ENCODE data around the gene BICDL1.

The BICDL1 gene

GRCh38 chr12:120125792-120126634, 137.0 kb downstream of the BICDL1 start:
- DNase-seq (ENCODE audit: low read depth): peak; percentile 59

- DNase-seq (ENCODE audit: low read depth): peak; percentile 49
These were observed 137.6 kb downstream of the BICDL1 start for GRCh38 chr12:120126635-120127005.

- no peak for DNase-seq (ENCODE audit: low read depth)
These were observed 141.0 kb downstream of the BICDL1 start for GRCh38 chr12:120130011-120130410.

GRCh38 chr12:120131116-120131515, 142.1 kb downstream of the BICDL1 start:
- DNase-seq (ENCODE audit: low read depth): no peak

GRCh38 chr12:120132054-120132836, 143.2 kb downstream of the BICDL1 start:
- DNase-seq (ENCODE audit: low read depth): no peak

GRCh38 chr12:120132863-120133385, 143.9 kb downstream of the BICDL1 start:
- no peak for DNase-seq (ENCODE audit: low read depth)

- DNase-seq (ENCODE audit: low read depth): no peak
These were observed 145.4 kb downstream of the BICDL1 start for GRCh38 chr12:120134307-120134980.

- no peak for DNase-seq (ENCODE audit: low read depth)
These were observed 147.2 kb downstream of the BICDL1 start for GRCh38 chr12:120136093-120136770.

GRCh38 chr12:120137833-120138232, 148.8 kb downstream of the BICDL1 start:
- no peak for DNase-seq (ENCODE audit: low read depth)

GRCh38 chr12:120138366-120138765, 149.3 kb downstream of the BICDL1 start:
- no peak for DNase-seq (ENCODE audit: low read depth)

- peak; percentile 58 for DNase-seq (ENCODE audit: low read depth)
These were observed 150.9 kb downstream of the BICDL1 start for GRCh38 chr12:120139958-120140357.

- DNase-seq (ENCODE audit: low read depth): no peak
These were observed 151.6 kb downstream of the BICDL1 start for GRCh38 chr12:120140603-120141002.

- DNase-seq (ENCODE audit: low read depth): no peak
These were observed 152.3 kb downstream of the BICDL1 start for GRCh38 chr12:120141336-120141735.

GRCh38 chr12:120142231-120142877, 153.3 kb downstream of the BICDL1 start:
- DNase-seq (ENCODE audit: low read depth): peak; percentile 74
